ENCODE results near the gene SLC10A3. TPM values are rescaled to one million over a fixed set of nuclear protein-coding genes. Genes with fewer than 3 reads are reported as not detected.

Gene SLC10A3
- total RNA-seq, 1 donor from 2014 or later = 20.6 TPM

GRCh38 chrX:154486052-154486395 lies 4.4 kb downstream of the SLC10A3 start:
- Mint-ChIP-seq H3K36me3 (ENCODE audit: unreplicated experiment) (no peaks in the 10 kb centered on the region), H3K27ac (ENCODE audit: unreplicated experiment) (no peak overlapping the region), H3K4me1 (ENCODE audit: unreplicated experiment) (peaks cover 14% of the 10 kb centered on the region), H3K4me3 (ENCODE audit: unreplicated experiment) (peak overlapping the region; percentile 35), H3K9me3 (ENCODE audit: unreplicated experiment) (no peaks in the 10 kb centered on the region), H3K27me3 (ENCODE audit: unreplicated experiment) (no peaks in the 10 kb centered on the region)
- peak; percentile 83 for DNase-seq (ENCODE audit: extremely low spot score, unreplicated experiment)
- TF ChIP-seq CTCF (IDR thresholded peaks at IDR 0.05) = no peak

GRCh38 chrX:154485150-154486051 lies 5.0 kb downstream of the SLC10A3 start:
- Mint-ChIP-seq H3K36me3 (ENCODE audit: unreplicated experiment) (no peaks in the 10 kb centered on the region), H3K27ac (ENCODE audit: unreplicated experiment) (no peak overlapping the region), H3K4me1 (ENCODE audit: unreplicated experiment) (peaks cover 10% of the 10 kb centered on the region), H3K4me3 (ENCODE audit: unreplicated experiment) (peak overlapping the region; percentile 51), H3K27me3 (ENCODE audit: unreplicated experiment) (no peaks in the 10 kb centered on the region), H3K9me3 (ENCODE audit: unreplicated experiment) (no peaks in the 10 kb centered on the region)
- no peak for TF ChIP-seq CTCF (IDR thresholded peaks at IDR 0.05)
- DNase-seq (ENCODE audit: extremely low spot score, unreplicated experiment) = no peak

GRCh38 chrX:154484255-154485149 lies 5.9 kb downstream of the SLC10A3 start:
- TF ChIP-seq CTCF (IDR thresholded peaks at IDR 0.05) = no peak
- H3K27me3 Mint-ChIP-seq (ENCODE audit: unreplicated experiment) = no peaks in the 10 kb centered on the region
- H3K36me3 Mint-ChIP-seq (ENCODE audit: unreplicated experiment) = no peaks in the 10 kb centered on the region
- peaks cover 7% of the 10 kb centered on the region for H3K4me1 Mint-ChIP-seq (ENCODE audit: unreplicated experiment)
- no peak overlapping the region for H3K4me3 Mint-ChIP-seq (ENCODE audit: unreplicated experiment)
- no peaks in the 10 kb centered on the region for H3K9me3 Mint-ChIP-seq (ENCODE audit: unreplicated experiment)
- no peak for DNase-seq (ENCODE audit: extremely low spot score, unreplicated experiment)
- no peak overlapping the region for H3K27ac Mint-ChIP-seq (ENCODE audit: unreplicated experiment)

- Mint-ChIP-seq H3K36me3 (ENCODE audit: unreplicated experiment) (no peaks in the 10 kb centered on the region), H3K27ac (ENCODE audit: unreplicated experiment) (no peak overlapping the region), H3K27me3 (ENCODE audit: unreplicated experiment) (no peaks in the 10 kb centered on the region), H3K4me3 (ENCODE audit: unreplicated experiment) (no peak overlapping the region), H3K4me1 (ENCODE audit: unreplicated experiment) (peaks cover 3% of the 10 kb centered on the region), H3K9me3 (ENCODE audit: unreplicated experiment) (no peaks in the 10 kb centered on the region)
- no peak for DNase-seq (ENCODE audit: extremely low spot score, unreplicated experiment)
- no peak for TF ChIP-seq CTCF (IDR thresholded peaks at IDR 0.05)
Observed at GRCh38 chrX:154483325-154483724, 7.1 kb downstream of the SLC10A3 start.

- Mint-ChIP-seq H3K27me3 (ENCODE audit: unreplicated experiment) (no peaks in the 10 kb centered on the region), H3K36me3 (ENCODE audit: unreplicated experiment) (no peaks in the 10 kb centered on the region), H3K4me1 (ENCODE audit: unreplicated experiment) (peaks cover 5% of the 10 kb centered on the region), H3K9me3 (ENCODE audit: unreplicated experiment) (no peaks in the 10 kb centered on the region), H3K27ac (ENCODE audit: unreplicated experiment) (no peak overlapping the region), H3K4me3 (ENCODE audit: unreplicated experiment) (no peak overlapping the region)
- no peak for TF ChIP-seq CTCF (IDR thresholded peaks at IDR 0.05)
- no peak for DNase-seq (ENCODE audit: extremely low spot score, unreplicated experiment)
Observed at GRCh38 chrX:154482786-154483185, 7.6 kb downstream of the SLC10A3 start.

All from osteocyte (in vitro differentiated cells).